Neuronal stem cell (in vitro differentiated cells): ENCODE data around the gene GABRG3.

Experiments
- DNase-seq: peaks from one replicate; pipeline ENCODE4 v3.0.0-alpha.2; 2013; ENCODE audit warnings: low spot score
- H2AFZ ChIP-seq: one replicate; pipeline ENCODE4 v1.6.1; 2013; ENCODE audit warnings: mild to moderate bottlenecking, low read length, inconsistent platforms
- H2AK5ac ChIP-seq: 2 replicates; pipeline ENCODE4 v1.6.1; 2013; ENCODE audit warnings: low read depth, mild to moderate bottlenecking, inconsistent platforms, low read length, moderate library complexity, mixed read lengths
- H2BK120ac ChIP-seq: 2 replicates; pipeline ENCODE4 v1.6.1; 2013; ENCODE audit warnings: low read depth, mild to moderate bottlenecking, inconsistent platforms, low read length, moderate library complexity, mixed read lengths
- H2BK12ac ChIP-seq: one replicate; pipeline ENCODE4 v1.6.1; 2013; ENCODE audit warnings: low read length, inconsistent platforms
- H2BK15ac ChIP-seq: 2 replicates; pipeline ENCODE4 v1.6.1; 2013; ENCODE audit warnings: mild to moderate bottlenecking, low read length, inconsistent platforms, mixed read lengths
- H2BK5ac ChIP-seq: one replicate; pipeline ENCODE4 v1.6.1; 2013; ENCODE audit warnings: inconsistent platforms, mild to moderate bottlenecking, low read length, moderate library complexity
- H3K14ac ChIP-seq: one replicate; pipeline ENCODE4 v1.6.1; 2013; ENCODE audit warnings: low read length, inconsistent platforms
- H3K18ac ChIP-seq: 2 replicates; pipeline ENCODE4 v1.6.1; 2013; ENCODE audit warnings: low read length, inconsistent platforms
- H3K23ac ChIP-seq: 2 replicates; pipeline ENCODE4 v1.6.1; 2013; ENCODE audit warnings: low read depth, mild to moderate bottlenecking, mixed read lengths, low read length, inconsistent platforms; ENCODE audit not compliant: poor library complexity
- H3K27ac ChIP-seq: replicated peaks from 3 replicates; pipeline ENCODE4 v1.5.1; 2013; ENCODE audit warnings: low read length, inconsistent platforms
- H3K27me3 ChIP-seq, 3 experiments: 2 replicates each; pipeline ENCODE4 v1.6.1; 2013; ENCODE audit warnings: low read length in 3 of 3, mild to moderate bottlenecking in 2 of 3, inconsistent platforms in 1 of 3, low read depth in 1 of 3, mixed read lengths in 1 of 3, moderate library complexity in 1 of 3; ENCODE audit not compliant: control insufficient read depth in 3 of 3, insufficient read depth in 3 of 3
- H3K36me3 ChIP-seq, 2 donors: replicated peaks in 1 of 2; 2 replicates each; pipeline ENCODE4 v1.6.1; 2013; ENCODE audit warnings: low read length in 2 of 2; ENCODE audit not compliant: control insufficient read depth in 2 of 2, insufficient read depth in 2 of 2
- H3K4ac ChIP-seq: 2 replicates; pipeline ENCODE4 v1.6.1; 2013; ENCODE audit warnings: inconsistent platforms, mild to moderate bottlenecking, low read length, moderate library complexity
- H3K4me1 ChIP-seq, 2 donors: 1 replicate in 1 of 2; 2 replicates in 1 of 2; pipeline ENCODE4 v1.6.1; 2013; ENCODE audit warnings: low read length in 2 of 2, low read depth in 1 of 2; ENCODE audit not compliant: control insufficient read depth in 2 of 2, insufficient read depth in 1 of 2
- H3K4me2 ChIP-seq: one replicate; pipeline ENCODE4 v1.6.1; 2013; ENCODE audit warnings: mild to moderate bottlenecking, low read length, inconsistent platforms; ENCODE audit not compliant: insufficient read depth, poor library complexity, severe bottlenecking
- H3K4me3 ChIP-seq, 2 donors: 2 replicates each; pipeline ENCODE4 v1.5.1; 2013; ENCODE audit warnings: low read length in 2 of 2, mild to moderate bottlenecking in 2 of 2, inconsistent platforms in 1 of 2, moderate library complexity in 1 of 2
- H3K79me1 ChIP-seq: one replicate; pipeline ENCODE4 v1.6.1; 2013; ENCODE audit warnings: low read depth, mild to moderate bottlenecking, inconsistent platforms, low read length, moderate library complexity
- H3K9ac ChIP-seq: one replicate; pipeline ENCODE4 v1.6.1; 2013; ENCODE audit warnings: mild to moderate bottlenecking, low read depth, low read length, inconsistent platforms; ENCODE audit not compliant: poor library complexity
- H3K9me3 ChIP-seq, 2 donors: replicated peaks in 1 of 2; 2 replicates each; pipeline versions ENCODE3 to v1.6.1; 2013; ENCODE audit warnings: low read length in 2 of 2, mild to moderate bottlenecking in 2 of 2, inconsistent platforms in 1 of 2, low read depth in 1 of 2, mixed read lengths in 1 of 2, moderate library complexity in 1 of 2; ENCODE audit not compliant: control insufficient read depth in 2 of 2, insufficient read depth in 1 of 2
- H4K8ac ChIP-seq: one replicate; pipeline ENCODE4 v1.6.1; 2013; ENCODE audit warnings: low read depth, mild to moderate bottlenecking, inconsistent platforms, low read length, moderate library complexity
- H4K91ac ChIP-seq: one replicate; pipeline ENCODE4 v1.6.1; 2013; ENCODE audit warnings: low read length, low read depth, mild to moderate bottlenecking, inconsistent platforms; ENCODE audit not compliant: poor library complexity
- WGBS, 2 donors: extraction: QIAGEN DNeasy Blood & Tissue Kit; methylation state at CpG; one replicate each; pipeline ENCODE4 v1.1.7; 2013; ENCODE audit warnings: missing lambda C conversion rate in 2 of 2, mixed read lengths in 1 of 2; ENCODE audit not compliant: insufficient read length in 2 of 2, insufficient replicate concordance in 1 of 2; ENCODE audit errors: extremely low coverage in 2 of 2; 5-methylcytosine and 5-hydroxymethylcytosine counted together

GABRG3 gene

GRCh38 chr15:27121672-27122071 is 150.7 kb downstream of the GABRG3 start:
- no peaks in the 10 kb centered on the region for H3K9me3 ChIP-seq
- WGBS, 2 donors: no CpG with 5 or more reads among the region's 2 CpGs
- H3K14ac ChIP-seq: no peak overlapping the region
- H2AK5ac ChIP-seq: no peak overlapping the region
- H2AFZ ChIP-seq: no peak overlapping the region
- no peak overlapping the region for H3K18ac ChIP-seq
- H3K4me1 ChIP-seq: peaks cover 0 to 4% of the 10 kb centered on the region in 2 donors
- DNase-seq: no peak
- H3K36me3 ChIP-seq: no peaks in the 10 kb centered on the region
- H2BK120ac ChIP-seq: no peak overlapping the region
- no peak overlapping the region for H2BK5ac ChIP-seq
- no peak overlapping the region for H3K4me3 ChIP-seq
- no peak overlapping the region for H4K91ac ChIP-seq
- no peak overlapping the region for H3K4me2 ChIP-seq
- H2BK12ac ChIP-seq: no peak overlapping the region
- no peak overlapping the region for H3K27ac ChIP-seq
- H3K9ac ChIP-seq: no peak overlapping the region
- no peaks in the 10 kb centered on the region for H3K79me1 ChIP-seq
- H3K27me3 ChIP-seq: no peaks in the 10 kb centered on the region
- H4K8ac ChIP-seq: no peak overlapping the region
- H2BK15ac ChIP-seq: no peak overlapping the region
- no peak overlapping the region for H3K23ac ChIP-seq
- no peak overlapping the region for H3K4ac ChIP-seq

- Histone ChIP-seq H3K9me3 (no peaks in the 10 kb centered on the region), H3K23ac (no peak overlapping the region), H4K8ac (no peak overlapping the region), H3K18ac (no peak overlapping the region), H3K27ac (no peak overlapping the region), H2AK5ac (no peak overlapping the region), H2AFZ (no peak overlapping the region), H4K91ac (no peak overlapping the region), H2BK12ac (no peak overlapping the region), H3K14ac (no peak overlapping the region), H3K9ac (no peak overlapping the region), H3K4ac (no peak overlapping the region), H2BK5ac (no peak overlapping the region), H3K27me3 (no peaks in the 10 kb centered on the region), H3K4me2 (no peak overlapping the region), H3K4me3 (no peak overlapping the region), H3K36me3 (no peaks in the 10 kb centered on the region), H2BK120ac (no peak overlapping the region), H2BK15ac (no peak overlapping the region), H3K4me1 (peaks cover 0 to 4% of the 10 kb centered on the region in 2 donors), H3K79me1 (no peaks in the 10 kb centered on the region)
- no CpG with 5 or more reads among the region's 6 CpGs for WGBS, 2 donors
- DNase-seq: no peak
Observed at GRCh38 chr15:27123291-27123690, 152.3 kb downstream of the GABRG3 start.

GRCh38 chr15:27123808-27124207 is 152.8 kb downstream of the GABRG3 start:
- Histone ChIP-seq H3K23ac (peak overlapping the region; percentile 32), H3K27ac (no peak overlapping the region), H3K14ac (no peak overlapping the region), H2BK120ac (no peak overlapping the region), H2BK12ac (no peak overlapping the region), H3K36me3 (no peaks in the 10 kb centered on the region), H2BK15ac (no peak overlapping the region), H4K91ac (no peak overlapping the region), H3K18ac (no peak overlapping the region), H3K27me3 (no peaks in the 10 kb centered on the region), H3K4me3 (no peak overlapping the region), H3K79me1 (no peaks in the 10 kb centered on the region), H3K9me3 (no peaks in the 10 kb centered on the region), H2AFZ (no peak overlapping the region), H3K9ac (no peak overlapping the region), H3K4me1 (peaks cover 0 to 4% of the 10 kb centered on the region in 2 donors), H2BK5ac (no peak overlapping the region), H4K8ac (no peak overlapping the region), H3K4ac (no peak overlapping the region), H2AK5ac (no peak overlapping the region), H3K4me2 (no peak overlapping the region)
- no peak for DNase-seq
- WGBS, 2 donors: no CpG with 5 or more reads among the region's 7 CpGs

GRCh38 chr15:27124287-27124871 is 153.4 kb downstream of the GABRG3 start:
- H3K36me3 ChIP-seq: no peaks in the 10 kb centered on the region

More at GRCh38 chr15:27124287-27124871, 153.4 kb downstream of the GABRG3 start:
- Histone ChIP-seq H2BK15ac (no peak overlapping the region), H3K79me1 (no peaks in the 10 kb centered on the region), H2AK5ac (no peak overlapping the region), H2BK12ac (no peak overlapping the region), H3K23ac (no peak overlapping the region), H4K91ac (no peak overlapping the region), H3K14ac (no peak overlapping the region), H3K27me3 (no peaks in the 10 kb centered on the region), H2AFZ (no peak overlapping the region), H3K9me3 (no peaks in the 10 kb centered on the region), H3K9ac (no peak overlapping the region), H3K4ac (no peak overlapping the region), H3K4me2 (no peak overlapping the region), H2BK120ac (no peak overlapping the region), H4K8ac (no peak overlapping the region), H2BK5ac (no peak overlapping the region), H3K18ac (no peak overlapping the region), H3K4me3 (no peak overlapping the region), H3K4me1 (peaks cover 0 to 4% of the 10 kb centered on the region in 2 donors), H3K27ac (no peak overlapping the region)
- no CpG with 5 or more reads among the region's 4 CpGs for WGBS, 2 donors
- no peak for DNase-seq
